OCI-LY1 (cell line): Measurements from ENCODE around the gene CCR9.

Experiments used
- H2AFZ ChIP-seq: fragments of 200-600 bp; sonication (generic), shearing (Covaris generic); 2 replicates; pipeline ENCODE4 v1.6.0; 2014; ENCODE audit warnings: antibody characterized with exemption, mild to moderate bottlenecking, low read length
- H3F3A ChIP-seq: fragments of 200-600 bp; sonication (generic), shearing (Covaris generic); 2 replicates; pipeline ENCODE4 v1.6.0; 2014; ENCODE audit warnings: mild to moderate bottlenecking, antibody characterized with exemption, low read length, moderate library complexity; ENCODE audit not compliant: insufficient read depth
- H3K27ac ChIP-seq: fragments of 200-600 bp; sonication (generic); 2 replicates; pipeline ENCODE4 v1.5.1; 2014; ENCODE audit warnings: low read length, mixed run types, mild to moderate bottlenecking, low read depth; ENCODE audit not compliant: poor library complexity, severe bottlenecking
- H3K27me3 ChIP-seq: fragments of 200-600 bp; sonication (generic); 2 replicates; pipeline ENCODE4 v1.6.0; 2014; ENCODE audit warnings: antibody characterized with exemption, mild to moderate bottlenecking, low read length, moderate library complexity; ENCODE audit not compliant: insufficient read depth
- H3K36me3 ChIP-seq: fragments of 200-600 bp; sonication (generic); 2 replicates; pipeline ENCODE4 v1.6.1; 2014; ENCODE audit warnings: mild to moderate bottlenecking, antibody characterized with exemption, low read length, moderate library complexity, mixed read lengths; ENCODE audit not compliant: insufficient read depth
- H3K4me1 ChIP-seq: fragments of 200-600 bp; sonication (generic); 2 replicates; pipeline ENCODE4 v1.5.1; 2014; ENCODE audit warnings: mild to moderate bottlenecking, low read length, moderate library complexity; ENCODE audit not compliant: insufficient read depth, severe bottlenecking
- H3K4me2 ChIP-seq: fragments of 200-600 bp; sonication (generic), shearing (Covaris generic); 2 replicates; pipeline ENCODE4 v1.6.1; 2014; ENCODE audit warnings: low read length
- H3K4me3 ChIP-seq: fragments of 200-600 bp; sonication (generic); 2 replicates; pipeline ENCODE4 v1.5.1; 2014; ENCODE audit warnings: low read length, low read depth, mild to moderate bottlenecking, mixed read lengths; ENCODE audit not compliant: poor library complexity, severe bottlenecking
- H3K79me2 ChIP-seq: fragments of 200-600 bp; shearing (Covaris generic); 2 replicates; pipeline ENCODE4 v1.6.1; 2016; ENCODE audit warnings: mixed run types, low read length, mixed read lengths; ENCODE audit not compliant: insufficient read depth
- H3K9ac ChIP-seq: fragments of 200-600 bp; sonication (generic), shearing (Covaris generic); 2 replicates; pipeline ENCODE4 v1.6.1; 2014; ENCODE audit warnings: mild to moderate bottlenecking, low read length, mixed read lengths
- H3K9me2 ChIP-seq: fragments of 200-600 bp; sonication (generic), shearing (Covaris generic); 2 replicates; pipeline ENCODE4 v1.6.1; 2014; ENCODE audit warnings: low read depth, mild to moderate bottlenecking, low read length, mixed read lengths
- H3K9me3 ChIP-seq: fragments of 200-600 bp; shearing (Covaris generic); 2 replicates; pipeline ENCODE4 v1.6.1; 2014; ENCODE audit warnings: low read length, mixed read lengths
- H4K20me1 ChIP-seq: fragments of 200-600 bp; sonication (generic), shearing (Covaris generic); 2 replicates; pipeline ENCODE4 v1.6.0; 2016; ENCODE audit warnings: mild to moderate bottlenecking, low read length; ENCODE audit not compliant: insufficient read depth
- CTCF ChIP-seq: fragments of 200-600 bp; sonication (generic), shearing (Covaris generic); IDR thresholded peaks from 2 replicates; pipeline ENCODE4 v1.5.1; 2017; ENCODE audit warnings: mild to moderate bottlenecking, antibody characterized with exemption, low read length, moderate library complexity, mixed read lengths
- EZH2 ChIP-seq: fragments of 200-600 bp; sonication (generic), shearing (Covaris generic); IDR thresholded peaks from 2 replicates; pipeline ENCODE4 v1.8.0; 2017; ENCODE audit warnings: borderline replicate concordance, mixed run types, mild to moderate bottlenecking, antibody characterized with exemption, low read length, moderate library complexity, mixed read lengths

Gene CCR9

GRCh38 chr3:45949432-45949831 lies 63.1 kb downstream of the CCR9 start:
- Histone ChIP-seq H3K27me3 (no peaks in the 10 kb centered on the region), H3K79me2 (no peaks in the 10 kb centered on the region), H3K4me3 (no peak overlapping the region), H3K9ac (no peak overlapping the region), H3F3A (no peaks in the 10 kb centered on the region), H3K27ac (no peak overlapping the region), H3K36me3 (peaks cover 88% of the 10 kb centered on the region), H3K9me2 (no peaks in the 10 kb centered on the region), H3K9me3 (no peaks in the 10 kb centered on the region), H3K4me1 (no peaks in the 10 kb centered on the region), H4K20me1 (no peaks in the 10 kb centered on the region), H2AFZ (no peak overlapping the region), H3K4me2 (no peak overlapping the region)
- TF ChIP-seq CTCF (no peak), EZH2 (no peak)

DNA sequence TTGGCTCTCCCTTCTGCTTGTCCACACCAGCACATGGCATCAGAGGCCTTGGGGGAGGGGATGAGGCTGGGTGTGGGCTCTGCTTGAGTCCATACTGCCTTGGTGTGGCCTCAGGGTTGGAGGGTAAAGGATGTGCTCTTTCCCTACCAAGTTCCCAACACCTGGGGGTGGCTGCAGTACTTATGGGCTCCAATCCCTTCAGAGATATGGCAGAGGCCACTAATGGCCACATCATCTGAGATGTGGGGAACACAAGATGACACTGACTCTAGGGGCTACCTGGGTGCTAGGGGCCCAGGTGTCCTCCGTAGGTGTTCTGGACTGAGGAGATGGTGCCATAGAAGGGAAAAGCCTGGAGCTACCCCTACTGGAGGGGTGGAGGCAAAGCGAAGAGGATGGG lies 63.8 kb downstream of the CCR9 start:
- H3K79me2 ChIP-seq, result no peaks in the 10 kb centered on the region
- H3K9me3 ChIP-seq, result no peaks in the 10 kb centered on the region
- no peak overlapping the region for H3K4me3 ChIP-seq
- no peak overlapping the region for H3K27ac ChIP-seq
- no peak overlapping the region for H3K9ac ChIP-seq
- TF ChIP-seq CTCF, result no peak
- no peak for TF ChIP-seq EZH2
- no peak overlapping the region for H2AFZ ChIP-seq
- no peaks in the 10 kb centered on the region for H3K9me2 ChIP-seq
- H3K4me2 ChIP-seq, result no peak overlapping the region
- no peaks in the 10 kb centered on the region for H3K27me3 ChIP-seq
- no peaks in the 10 kb centered on the region for H3K4me1 ChIP-seq
- no peaks in the 10 kb centered on the region for H3F3A ChIP-seq
- peaks cover 92% of the 10 kb centered on the region for H3K36me3 ChIP-seq
- H4K20me1 ChIP-seq, result no peaks in the 10 kb centered on the region

GRCh38 chr3:45950686-45951600 lies 64.6 kb downstream of the CCR9 start:
- TF ChIP-seq CTCF (no peak), EZH2 (no peak)
- Histone ChIP-seq H3K9ac (no peak overlapping the region), H3K36me3 (peaks cover 99% of the 10 kb centered on the region)

More at GRCh38 chr3:45950686-45951600, 64.6 kb downstream of the CCR9 start:
- Histone ChIP-seq H4K20me1 (no peaks in the 10 kb centered on the region), H2AFZ (no peak overlapping the region), H3K9me2 (no peaks in the 10 kb centered on the region), H3K4me1 (no peaks in the 10 kb centered on the region), H3K4me2 (no peak overlapping the region), H3K27me3 (no peaks in the 10 kb centered on the region), H3K9me3 (no peaks in the 10 kb centered on the region), H3K4me3 (no peak overlapping the region), H3K27ac (no peak overlapping the region), H3F3A (no peaks in the 10 kb centered on the region), H3K79me2 (no peaks in the 10 kb centered on the region)
